DOHH2 (cell line): Measurements from ENCODE around the gene SMPD2.

Source experiments
- EZH2phosphoT487 ChIP-seq: fragments of 200-600 bp; sonication (generic); IDR thresholded peaks from 2 replicates; pipeline ENCODE4 v1.6.1; 2017; ENCODE audit warnings: borderline replicate concordance, mild to moderate bottlenecking, antibody characterized with exemption, low read length, moderate library complexity, mixed read lengths
- TF ChIP-seq, protein P1 (sequence below): fragments of 200-600 bp; sonication (generic); IDR thresholded peaks from one replicate; pipeline ENCODE4 v1.5.1; 2014; ENCODE audit warnings: antibody characterized with exemption, mild to moderate bottlenecking, low read depth, low read length; ENCODE audit not compliant: poor library complexity, severe bottlenecking

DNA sequence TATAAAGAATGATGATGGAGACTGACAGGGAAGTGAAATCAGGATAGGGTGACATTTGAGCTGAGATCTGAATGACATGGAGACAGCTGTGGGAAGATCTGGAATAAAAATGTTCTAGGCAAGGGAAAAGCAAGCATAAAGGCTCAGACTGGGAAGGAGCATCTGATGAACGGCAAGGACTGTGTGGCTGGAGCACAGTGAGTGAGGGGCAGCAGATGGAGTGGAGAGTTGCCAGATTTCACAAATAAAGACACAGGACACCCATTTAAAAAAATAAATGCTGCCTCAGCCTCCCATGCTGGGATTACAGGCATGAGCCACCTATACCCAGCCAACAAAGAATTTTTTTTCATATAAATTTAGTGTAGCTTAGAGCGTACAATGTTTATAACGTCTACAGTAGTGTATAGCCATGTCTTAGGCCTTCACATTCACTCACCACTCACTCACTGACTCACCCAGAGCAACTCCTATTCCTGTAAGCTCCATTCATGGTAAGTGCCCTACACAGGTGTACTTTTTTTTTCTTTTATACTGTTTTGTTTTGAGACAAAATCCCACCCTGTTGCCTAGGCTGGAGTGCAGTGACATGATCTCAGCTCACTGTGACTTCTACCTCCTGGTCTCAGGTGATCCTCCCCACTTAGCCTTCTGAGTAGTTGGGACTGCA is 44.9 kb downstream of the SMPD2 start:
- TF ChIP-seq, protein P1, sequence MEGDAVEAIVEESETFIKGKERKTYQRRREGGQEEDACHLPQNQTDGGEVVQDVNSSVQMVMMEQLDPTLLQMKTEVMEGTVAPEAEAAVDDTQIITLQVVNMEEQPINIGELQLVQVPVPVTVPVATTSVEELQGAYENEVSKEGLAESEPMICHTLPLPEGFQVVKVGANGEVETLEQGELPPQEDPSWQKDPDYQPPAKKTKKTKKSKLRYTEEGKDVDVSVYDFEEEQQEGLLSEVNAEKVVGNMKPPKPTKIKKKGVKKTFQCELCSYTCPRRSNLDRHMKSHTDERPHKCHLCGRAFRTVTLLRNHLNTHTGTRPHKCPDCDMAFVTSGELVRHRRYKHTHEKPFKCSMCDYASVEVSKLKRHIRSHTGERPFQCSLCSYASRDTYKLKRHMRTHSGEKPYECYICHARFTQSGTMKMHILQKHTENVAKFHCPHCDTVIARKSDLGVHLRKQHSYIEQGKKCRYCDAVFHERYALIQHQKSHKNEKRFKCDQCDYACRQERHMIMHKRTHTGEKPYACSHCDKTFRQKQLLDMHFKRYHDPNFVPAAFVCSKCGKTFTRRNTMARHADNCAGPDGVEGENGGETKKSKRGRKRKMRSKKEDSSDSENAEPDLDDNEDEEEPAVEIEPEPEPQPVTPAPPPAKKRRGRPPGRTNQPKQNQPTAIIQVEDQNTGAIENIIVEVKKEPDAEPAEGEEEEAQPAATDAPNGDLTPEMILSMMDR: no peak
- TF ChIP-seq EZH2phosphoT487: no peak
